Measurements from ENCODE around the gene DLG2.

DNA sequence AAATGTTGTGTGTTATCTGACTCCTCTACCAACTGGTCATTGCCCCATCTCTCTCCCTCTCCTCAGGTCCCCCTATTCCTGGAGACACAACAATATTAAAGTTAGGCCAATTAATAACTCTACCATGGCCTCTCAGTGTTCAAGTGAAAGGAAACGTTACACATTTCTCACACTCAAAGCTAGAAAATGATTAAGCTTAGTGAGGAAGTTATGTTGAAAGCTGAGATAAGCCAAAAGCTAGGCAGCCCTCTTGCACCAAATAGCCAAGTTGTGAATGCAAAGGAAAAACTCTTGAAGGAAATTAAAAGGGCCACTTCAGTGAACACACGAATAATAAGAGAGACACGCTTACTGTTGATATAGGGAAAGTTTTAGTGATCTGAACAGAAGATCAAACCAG, 6.9 kb downstream of the DLG2 start:
- TF ChIP-seq, protein P1, sequence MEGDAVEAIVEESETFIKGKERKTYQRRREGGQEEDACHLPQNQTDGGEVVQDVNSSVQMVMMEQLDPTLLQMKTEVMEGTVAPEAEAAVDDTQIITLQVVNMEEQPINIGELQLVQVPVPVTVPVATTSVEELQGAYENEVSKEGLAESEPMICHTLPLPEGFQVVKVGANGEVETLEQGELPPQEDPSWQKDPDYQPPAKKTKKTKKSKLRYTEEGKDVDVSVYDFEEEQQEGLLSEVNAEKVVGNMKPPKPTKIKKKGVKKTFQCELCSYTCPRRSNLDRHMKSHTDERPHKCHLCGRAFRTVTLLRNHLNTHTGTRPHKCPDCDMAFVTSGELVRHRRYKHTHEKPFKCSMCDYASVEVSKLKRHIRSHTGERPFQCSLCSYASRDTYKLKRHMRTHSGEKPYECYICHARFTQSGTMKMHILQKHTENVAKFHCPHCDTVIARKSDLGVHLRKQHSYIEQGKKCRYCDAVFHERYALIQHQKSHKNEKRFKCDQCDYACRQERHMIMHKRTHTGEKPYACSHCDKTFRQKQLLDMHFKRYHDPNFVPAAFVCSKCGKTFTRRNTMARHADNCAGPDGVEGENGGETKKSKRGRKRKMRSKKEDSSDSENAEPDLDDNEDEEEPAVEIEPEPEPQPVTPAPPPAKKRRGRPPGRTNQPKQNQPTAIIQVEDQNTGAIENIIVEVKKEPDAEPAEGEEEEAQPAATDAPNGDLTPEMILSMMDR (IDR thresholded peaks at IDR 0.05; ENCODE audit: low read depth, low read length, missing input control): no peak
- TF ChIP-seq TAF1 (conservative IDR thresholded peaks at IDR 0.05): no peak
- TF ChIP-seq, protein P2, sequence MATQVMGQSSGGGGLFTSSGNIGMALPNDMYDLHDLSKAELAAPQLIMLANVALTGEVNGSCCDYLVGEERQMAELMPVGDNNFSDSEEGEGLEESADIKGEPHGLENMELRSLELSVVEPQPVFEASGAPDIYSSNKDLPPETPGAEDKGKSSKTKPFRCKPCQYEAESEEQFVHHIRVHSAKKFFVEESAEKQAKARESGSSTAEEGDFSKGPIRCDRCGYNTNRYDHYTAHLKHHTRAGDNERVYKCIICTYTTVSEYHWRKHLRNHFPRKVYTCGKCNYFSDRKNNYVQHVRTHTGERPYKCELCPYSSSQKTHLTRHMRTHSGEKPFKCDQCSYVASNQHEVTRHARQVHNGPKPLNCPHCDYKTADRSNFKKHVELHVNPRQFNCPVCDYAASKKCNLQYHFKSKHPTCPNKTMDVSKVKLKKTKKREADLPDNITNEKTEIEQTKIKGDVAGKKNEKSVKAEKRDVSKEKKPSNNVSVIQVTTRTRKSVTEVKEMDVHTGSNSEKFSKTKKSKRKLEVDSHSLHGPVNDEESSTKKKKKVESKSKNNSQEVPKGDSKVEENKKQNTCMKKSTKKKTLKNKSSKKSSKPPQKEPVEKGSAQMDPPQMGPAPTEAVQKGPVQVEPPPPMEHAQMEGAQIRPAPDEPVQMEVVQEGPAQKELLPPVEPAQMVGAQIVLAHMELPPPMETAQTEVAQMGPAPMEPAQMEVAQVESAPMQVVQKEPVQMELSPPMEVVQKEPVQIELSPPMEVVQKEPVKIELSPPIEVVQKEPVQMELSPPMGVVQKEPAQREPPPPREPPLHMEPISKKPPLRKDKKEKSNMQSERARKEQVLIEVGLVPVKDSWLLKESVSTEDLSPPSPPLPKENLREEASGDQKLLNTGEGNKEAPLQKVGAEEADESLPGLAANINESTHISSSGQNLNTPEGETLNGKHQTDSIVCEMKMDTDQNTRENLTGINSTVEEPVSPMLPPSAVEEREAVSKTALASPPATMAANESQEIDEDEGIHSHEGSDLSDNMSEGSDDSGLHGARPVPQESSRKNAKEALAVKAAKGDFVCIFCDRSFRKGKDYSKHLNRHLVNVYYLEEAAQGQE (IDR thresholded peaks at IDR 0.05): no peak
- no peak for TF ChIP-seq RXRA (IDR thresholded peaks at IDR 0.05)
